Sigmoid colon (tissue), 7 donors: ENCODE results near the gene MPDZ. TPM values are rescaled to one million over a fixed set of nuclear protein-coding genes. Genes with fewer than 3 reads are reported as not detected.

Experiments used
- DNase-seq: peaks from one replicate; pipeline ENCODE4 v3.0.0-alpha.2; 2019
- H3K27ac ChIP-seq, 4 donors: fragments of 200-600 bp; sonication (generic); one replicate each; pipeline ENCODE4 v1.5.1; 2016 to 2019; ENCODE audit warnings: mild to moderate bottlenecking in 1 of 4
- H3K27me3 ChIP-seq, 3 donors: fragments of 200-600 bp; sonication (generic); one replicate each; pipeline ENCODE4 v1.5.1; 2019; ENCODE audit warnings: mild to moderate bottlenecking in 1 of 3
- H3K36me3 ChIP-seq, 4 donors: fragments of 200-600 bp; sonication (generic); one replicate each; pipeline ENCODE4 v1.5.1; 2016 to 2019
- H3K4me1 ChIP-seq, 4 donors: fragments of 200-600 bp; sonication (generic); one replicate each; pipeline ENCODE4 v1.5.1; 2017 to 2019
- H3K4me3 ChIP-seq, 4 donors: fragments of 200-600 bp; sonication (generic); one replicate each; pipeline ENCODE4 v1.5.1; 2017 to 2019; ENCODE audit warnings: mild to moderate bottlenecking in 2 of 4, moderate library complexity in 1 of 4
- H3K9me3 ChIP-seq, 4 donors: fragments of 200-600 bp in 3 of 4; sonication (generic) in 3 of 4; one replicate each; pipeline versions ENCODE4 v1.5.1 to v1.6.1; 2013 to 2019
- CTCF ChIP-seq, 4 experiments: fragments of 450-650 bp in 3 of 4; fragments of 200-600 bp in 1 of 4; IDR thresholded peaks; one replicate each; pipeline ENCODE4 v1.5.1; 2016 to 2019; ENCODE audit warnings: antibody characterized with exemption in 4 of 4, mild to moderate bottlenecking in 3 of 4, moderate library complexity in 2 of 4
- EP300 ChIP-seq, 4 donors: sonication (generic); formaldehyde crosslinking; IDR thresholded peaks; one replicate each; pipeline ENCODE4 v1.6.1; 2017; ENCODE audit warnings: antibody characterized with exemption in 4 of 4
- POLR2A ChIP-seq, 2 donors: fragments of 450-650 bp; IDR thresholded peaks; one replicate each; pipeline ENCODE4 v1.6.1; 2016; ENCODE audit warnings: antibody characterized with exemption in 2 of 2, mild to moderate bottlenecking in 2 of 2, moderate library complexity in 2 of 2
- POLR2AphosphoS5 ChIP-seq, 4 donors: sonication (generic); formaldehyde crosslinking; IDR thresholded peaks; one replicate each; pipeline ENCODE4 v1.6.1; 2017; ENCODE audit warnings: antibody characterized with exemption in 4 of 4
- WGBS, 2 donors: extraction: QIAGEN DNeasy Blood & Tissue Kit; methylation state at CpG; one replicate each; pipeline ENCODE4 v1.1.7; 2013; 5-methylcytosine and 5-hydroxymethylcytosine counted together
- intact Hi-C: fragments of 100-400 bp; cut with DNase I; formaldehyde crosslinking; loops from one replicate; pipeline ENCODE4 v1.15.1; 2023
- polyA plus RNA-seq, 3 donors: library from polyadenylated mRNA; stranded (reverse); fragments of 200-250 nt; gene quantifications; one replicate each; pipeline ENCODE4 v1.2.3, GENCODE V29; 2013
- total RNA-seq, 4 donors: library from RNA; depleted of rRNA; stranded (reverse); fragments of >200 nt; gene quantifications; one replicate each; pipeline ENCODE4 v1.1.0, GENCODE V29; 2016
- donor health status: healthy with polysubstance abuse.
- donor health status: Bipolar disorder and iron deficiency.
- donor health status: healthy.

The MPDZ gene
- total and polyA plus RNA-seq, 7 donors: 3.6 to 72.2 (median 62.8) TPM

GRCh38 chr9:13146840-13147239 is 132.7 kb downstream of the MPDZ start:
- Histone ChIP-seq H3K27ac (no peak overlapping the region), H3K27me3 (no peaks in the 10 kb centered on the region), H3K36me3 (peaks cover 0 to 34% (median 3%) of the 10 kb centered on the region in 4 donors), H3K9me3 (no peaks in the 10 kb centered on the region), H3K4me3 (no peak overlapping the region), H3K4me1 (peaks cover 0 to 22% (median 17%) of the 10 kb centered on the region in 4 donors)
- no peak for TF ChIP-seq POLR2AphosphoS5 (IDR thresholded peaks at IDR 0.05)
- TF ChIP-seq POLR2A (IDR thresholded peaks at IDR 0.05): no peak
- no peak for TF ChIP-seq CTCF (IDR thresholded peaks at IDR 0.05)
- no peak for TF ChIP-seq EP300 (IDR thresholded peaks at IDR 0.05)
- DNase-seq: no peak
- WGBS, 2 donors: 75 to 76% methylated on average over 4 of the region's 4 CpGs
- intact Hi-C loops: no loop called here

GRCh38 chr9:13145340-13145739 is 134.2 kb downstream of the MPDZ start:
- TF ChIP-seq CTCF (IDR thresholded peaks at IDR 0.05): no peak
- TF ChIP-seq POLR2A (IDR thresholded peaks at IDR 0.05): no peak
- TF ChIP-seq POLR2AphosphoS5 (IDR thresholded peaks at IDR 0.05): no peak
- no peak for TF ChIP-seq EP300 (IDR thresholded peaks at IDR 0.05)
- no peak overlapping the region for H3K4me3 ChIP-seq
- H3K4me1 ChIP-seq: peaks cover 0 to 22% (median 20%) of the 10 kb centered on the region in 4 donors
- H3K36me3 ChIP-seq: peaks cover 0 to 31% (median 3%) of the 10 kb centered on the region in 4 donors
- H3K27me3 ChIP-seq: no peaks in the 10 kb centered on the region
- H3K27ac ChIP-seq: peak overlapping the region in 3 of 4 donors; percentile 5 to 51 (median 18)
- no peaks in the 10 kb centered on the region for H3K9me3 ChIP-seq
- intact Hi-C loops: no loop called here
- DNase-seq: no peak

- Histone ChIP-seq H3K36me3 (peaks cover 0 to 24% (median 3%) of the 10 kb centered on the region in 4 donors), H3K27ac (peak overlapping the region in 3 of 4 donors; percentile 5 to 51 (median 18)), H3K4me1 (peaks cover 0 to 30% (median 27%) of the 10 kb centered on the region in 4 donors), H3K9me3 (no peaks in the 10 kb centered on the region), H3K27me3 (no peaks in the 10 kb centered on the region), H3K4me3 (no peak overlapping the region)
- intact Hi-C loops: no loop called here
- WGBS, 2 donors: 58 to 70% methylated on average over 2 of the region's 2 CpGs
- TF ChIP-seq POLR2AphosphoS5 (IDR thresholded peaks at IDR 0.05) (no peak), EP300 (IDR thresholded peaks at IDR 0.05) (no peak), CTCF (IDR thresholded peaks at IDR 0.05) (no peak), POLR2A (IDR thresholded peaks at IDR 0.05) (no peak)
- no peak for DNase-seq
Measured at GRCh38 chr9:13144166-13144775, 135.2 kb downstream of the MPDZ start.

- Histone ChIP-seq H3K4me1 (peaks cover 0 to 31% (median 29%) of the 10 kb centered on the region in 4 donors), H3K36me3 (peaks cover 0 to 34% (median 6%) of the 10 kb centered on the region in 4 donors), H3K27ac (no peak overlapping the region), H3K4me3 (no peak overlapping the region), H3K27me3 (no peaks in the 10 kb centered on the region), H3K9me3 (no peaks in the 10 kb centered on the region)
- intact Hi-C loops: no loop called here
- no peak for DNase-seq
- TF ChIP-seq POLR2AphosphoS5 (IDR thresholded peaks at IDR 0.05) (no peak), EP300 (IDR thresholded peaks at IDR 0.05) (no peak), CTCF (IDR thresholded peaks at IDR 0.05) (no peak), POLR2A (IDR thresholded peaks at IDR 0.05) (no peak)
- WGBS, 2 donors: 76 to 84% methylated on average over 5 of the region's 5 CpGs
Measured at GRCh38 chr9:13143281-13143680, 136.2 kb downstream of the MPDZ start.

GRCh38 chr9:13142776-13143175 is 136.7 kb downstream of the MPDZ start:
- H3K4me1 ChIP-seq: peaks cover 0 to 31% (median 29%) of the 10 kb centered on the region in 4 donors
- DNase-seq: no peak
- no peaks in the 10 kb centered on the region for H3K9me3 ChIP-seq
- TF ChIP-seq POLR2AphosphoS5 (IDR thresholded peaks at IDR 0.05): no peak
- no peak for TF ChIP-seq CTCF (IDR thresholded peaks at IDR 0.05)
- WGBS, 2 donors: 90 to 93% methylated on average over 3 of the region's 3 CpGs
- intact Hi-C loops: no loop called here
- no peak overlapping the region for H3K27ac ChIP-seq
- H3K4me3 ChIP-seq: no peak overlapping the region
- no peaks in the 10 kb centered on the region for H3K27me3 ChIP-seq
- H3K36me3 ChIP-seq: peaks cover 0 to 34% (median 6%) of the 10 kb centered on the region in 4 donors
